Fibroblast of mammary gland (primary cell): ENCODE results near the gene GANAB.

Experiments used
- DNase-seq: peaks from one replicate; pipeline ENCODE4 v3.0.0-alpha.2; 2010; ENCODE audit warnings: low read depth
- H3K4me3 ChIP-seq: 2 replicates; pipeline ENCODE4 v1.5.1; 2011; ENCODE audit warnings: low read depth, mild to moderate bottlenecking, low read length, moderate library complexity; ENCODE audit not compliant: control insufficient read depth
- TF ChIP-seq, protein P1 (sequence below): conservative IDR thresholded peaks from 2 replicates; pipeline ENCODE4 v1.5.1; 2011; ENCODE audit warnings: low read depth, low read length, inconsistent platforms; ENCODE audit not compliant: control insufficient read depth, insufficient read depth

The GANAB gene

GRCh38 chr11:62682518-62682917 is 36.1 kb upstream of the GANAB start:
- no peak overlapping the region for H3K4me3 ChIP-seq
- no peak for DNase-seq
- TF ChIP-seq, protein P1, sequence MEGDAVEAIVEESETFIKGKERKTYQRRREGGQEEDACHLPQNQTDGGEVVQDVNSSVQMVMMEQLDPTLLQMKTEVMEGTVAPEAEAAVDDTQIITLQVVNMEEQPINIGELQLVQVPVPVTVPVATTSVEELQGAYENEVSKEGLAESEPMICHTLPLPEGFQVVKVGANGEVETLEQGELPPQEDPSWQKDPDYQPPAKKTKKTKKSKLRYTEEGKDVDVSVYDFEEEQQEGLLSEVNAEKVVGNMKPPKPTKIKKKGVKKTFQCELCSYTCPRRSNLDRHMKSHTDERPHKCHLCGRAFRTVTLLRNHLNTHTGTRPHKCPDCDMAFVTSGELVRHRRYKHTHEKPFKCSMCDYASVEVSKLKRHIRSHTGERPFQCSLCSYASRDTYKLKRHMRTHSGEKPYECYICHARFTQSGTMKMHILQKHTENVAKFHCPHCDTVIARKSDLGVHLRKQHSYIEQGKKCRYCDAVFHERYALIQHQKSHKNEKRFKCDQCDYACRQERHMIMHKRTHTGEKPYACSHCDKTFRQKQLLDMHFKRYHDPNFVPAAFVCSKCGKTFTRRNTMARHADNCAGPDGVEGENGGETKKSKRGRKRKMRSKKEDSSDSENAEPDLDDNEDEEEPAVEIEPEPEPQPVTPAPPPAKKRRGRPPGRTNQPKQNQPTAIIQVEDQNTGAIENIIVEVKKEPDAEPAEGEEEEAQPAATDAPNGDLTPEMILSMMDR, result no peak

- DNase-seq, result peak; percentile 95
- H3K4me3 ChIP-seq, result no peak overlapping the region
- TF ChIP-seq, protein P1, result peak; percentile 76
Observed at GRCh38 chr11:62680825-62681240, 34.4 kb upstream of the GANAB start.

DNA sequence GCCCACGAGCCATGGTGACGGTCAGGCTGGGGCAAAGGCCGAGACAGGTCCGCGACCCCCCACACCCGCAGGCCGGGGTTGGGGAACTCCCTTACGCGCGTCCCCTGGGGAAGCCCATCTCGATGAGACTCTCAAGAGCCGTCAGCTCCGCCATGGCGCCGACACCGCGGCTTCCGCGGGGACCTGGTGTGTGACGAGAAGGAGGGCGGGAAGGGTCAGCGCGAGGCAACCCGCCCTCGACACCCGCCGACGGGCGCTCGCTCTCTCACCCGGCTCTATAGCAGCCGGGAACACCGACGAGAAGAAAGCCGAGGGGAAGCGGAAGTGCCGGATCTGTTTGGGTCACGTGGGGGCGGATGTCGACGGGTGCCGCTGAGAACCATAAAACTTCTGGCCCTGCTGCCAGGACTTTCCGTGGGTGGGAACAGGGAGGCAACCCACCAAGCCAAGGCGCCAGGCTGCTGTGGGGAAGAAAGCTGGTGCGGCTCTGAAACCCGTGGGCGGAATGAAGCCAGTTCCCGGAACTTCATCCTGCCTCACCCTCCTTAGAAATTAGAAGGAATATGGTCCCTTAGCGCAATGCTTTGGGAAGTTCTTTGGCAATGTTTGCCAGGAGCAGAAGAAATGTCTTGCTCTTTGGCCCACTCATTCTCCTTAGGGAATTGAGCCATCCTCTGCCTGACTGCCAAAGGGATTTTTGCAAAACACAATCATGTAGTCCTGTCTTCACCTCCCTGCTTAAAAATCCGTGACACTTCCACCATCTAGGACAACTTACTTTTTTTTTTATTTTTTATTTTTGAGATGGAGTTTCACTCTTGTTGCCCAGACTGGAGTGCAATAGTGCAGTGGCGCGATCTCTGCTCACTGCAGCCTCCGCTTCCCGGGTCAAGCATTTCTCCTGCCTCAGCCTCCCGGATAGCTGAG is 32.6 kb upstream of the GANAB start, which contains the start of gene UBXN1:
UBXN1 (minus strand) TSS at position 304 of the 927 bp plus-strand sequence; CDS start at position 154, 150 bp downstream.
- TF ChIP-seq, protein P1, result no peak
- DNase-seq, result peak; percentile 99
- peak within 1 kb of the TSS; percentile 89 for H3K4me3 ChIP-seq

GRCh38 chr11:62678433-62678769 is 32.0 kb upstream of the GANAB start:
- TF ChIP-seq, protein P1, result no peak
- DNase-seq, result no peak

GRCh38 chr11:62677714-62678113 is 31.3 kb upstream of the GANAB start:
- DNase-seq, result no peak
- peak overlapping the region; percentile 89 for H3K4me3 ChIP-seq
- TF ChIP-seq, protein P1, result no peak

More at GRCh38 chr11:62678433-62678769, 32.0 kb upstream of the GANAB start:
- H3K4me3 ChIP-seq, result peak overlapping the region; percentile 89

DNA sequence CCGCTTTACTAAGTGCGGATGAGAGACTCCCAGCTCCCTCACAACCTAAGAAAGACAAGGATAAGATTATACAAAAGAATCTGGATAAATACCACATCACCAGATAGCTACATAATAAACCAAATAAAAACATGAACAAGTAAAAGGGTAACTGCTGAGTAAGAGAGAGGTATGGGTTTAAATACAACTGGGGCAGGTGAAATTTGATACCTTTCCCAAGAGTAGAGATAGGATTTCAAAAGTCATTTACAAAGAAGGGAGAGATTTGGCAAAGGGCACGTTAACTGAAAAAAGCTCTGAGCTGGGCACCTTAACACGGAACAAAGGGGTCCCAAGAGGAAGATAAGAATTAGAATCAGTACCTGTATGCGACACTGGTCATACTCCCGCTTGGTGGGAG is 30.7 kb upstream of the GANAB start:
- no peak for DNase-seq
- H3K4me3 ChIP-seq, result no peak overlapping the region
- TF ChIP-seq, protein P1, result no peak
